T-helper 17 cell (primary cell): ENCODE data around the gene YPEL1. TPM values are rescaled to one million over a fixed set of nuclear protein-coding genes. Genes with fewer than 3 reads are reported as not detected.
"Not testable (repeated sequence)": the region's sequence is repeated elsewhere in the genome, so short reads cannot be mapped to it uniquely, and the experiment has no call there.

ENCODE experiments used
- ATAC-seq: fragments of 150-1000 bp; cut with Tn5 transposase; 2 replicates; pipeline ENCODE4 v1.10.0; 2021; ENCODE audit warnings: mild to moderate bottlenecking, moderate library complexity
- DNase-seq, 3 donors: peaks; one replicate each; pipeline versions ENCODE4 v3.0.0 to v3.0.0-alpha.2; 2020 to 2021
- H3K9me3 ChIP-seq: one replicate; pipeline ENCODE4 v1.7.0; 2013; ENCODE audit warnings: low read length, mild to moderate bottlenecking; ENCODE audit not compliant: control insufficient read depth, poor library complexity, severe bottlenecking
- H3K27ac Mint-ChIP-seq: one replicate; pipeline ENCODE4 v1.8.0; 2022; ENCODE audit warnings: mild to moderate bottlenecking, moderate library complexity, mixed read lengths
- H3K27me3 Mint-ChIP-seq: one replicate; pipeline ENCODE4 v1.8.0; 2022; ENCODE audit warnings: mixed read lengths
- H3K36me3 Mint-ChIP-seq: one replicate; pipeline ENCODE4 v1.8.0; 2022; ENCODE audit warnings: low read depth, mixed read lengths
- H3K4me1 Mint-ChIP-seq: one replicate; pipeline ENCODE4 v1.8.0; 2022; ENCODE audit warnings: mild to moderate bottlenecking, mixed read lengths
- H3K4me3 Mint-ChIP-seq: one replicate; pipeline ENCODE4 v1.8.0; 2022; ENCODE audit warnings: mild to moderate bottlenecking, moderate library complexity, mixed read lengths
- total RNA-seq, 4 donors: library from RNA in 2 of 4; stranded (reverse) in 2 of 4; gene quantifications; one replicate each; pipeline ENCODE4 v1.2.3 and lab custom pipeline; 2022 to 2026

YPEL1 gene
- total RNA-seq, 2 donors from 2014 or later, result 3.5 to 4.6 TPM

DNA sequence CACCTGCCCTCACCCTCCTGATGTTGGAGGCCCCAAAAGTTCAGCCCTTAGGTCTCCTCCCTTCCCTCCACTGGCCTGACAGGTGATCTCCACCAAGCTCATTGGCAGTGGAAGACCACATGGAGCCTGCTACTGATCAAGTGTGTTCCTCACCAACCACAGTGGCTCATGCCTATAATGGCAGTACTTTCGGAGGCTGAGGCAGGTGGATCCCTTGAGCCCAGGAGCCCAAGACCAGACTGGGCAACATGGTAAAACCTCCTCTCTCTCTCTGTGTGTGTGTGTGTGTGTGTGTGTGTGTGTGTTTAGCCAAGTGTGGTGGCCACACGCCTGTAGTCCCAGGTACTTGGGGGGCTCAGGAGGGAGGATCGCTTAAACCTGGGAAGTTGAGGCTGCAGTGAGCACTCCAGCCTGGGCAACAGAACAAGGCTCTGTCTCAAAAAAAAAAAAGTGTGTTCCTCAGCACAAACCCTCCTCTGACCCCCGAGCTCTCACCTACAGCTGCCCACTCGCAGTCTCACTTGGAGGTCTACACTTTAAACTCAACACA, 4.3 kb upstream of the YPEL1 start:
- Mint-ChIP-seq H3K4me3 (peak overlapping the region; percentile 31), H3K4me1 (peaks cover 6% of the 10 kb centered on the region), H3K36me3 (no peaks in the 10 kb centered on the region), H3K27me3 (no peaks in the 10 kb centered on the region), H3K27ac (no peak overlapping the region)
- no peaks in the 10 kb centered on the region for H3K9me3 ChIP-seq
- DNase-seq (no peak), ATAC-seq (no peak)

DNA sequence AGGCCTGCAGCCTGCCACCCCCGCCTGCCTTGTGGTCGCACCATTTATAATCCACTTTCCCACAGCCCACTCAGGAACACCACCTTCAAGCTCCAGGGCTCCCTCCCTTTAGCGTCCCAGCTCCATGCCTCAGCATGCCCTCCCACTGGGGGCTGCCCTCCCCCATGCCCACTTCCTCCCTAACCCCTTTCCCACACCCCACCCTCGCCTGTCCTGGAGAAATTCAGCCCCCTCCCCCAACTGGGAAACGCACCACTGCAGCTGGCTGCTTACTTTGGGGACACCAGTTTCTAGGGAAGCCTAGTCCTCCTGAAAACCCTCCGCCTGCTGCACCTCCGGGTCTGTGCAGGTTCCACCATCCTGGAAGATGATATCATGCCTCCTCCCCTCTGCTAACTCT, 3.4 kb upstream of the YPEL1 start:
- peaks cover 9% of the 10 kb centered on the region for H3K4me1 Mint-ChIP-seq

DNA sequence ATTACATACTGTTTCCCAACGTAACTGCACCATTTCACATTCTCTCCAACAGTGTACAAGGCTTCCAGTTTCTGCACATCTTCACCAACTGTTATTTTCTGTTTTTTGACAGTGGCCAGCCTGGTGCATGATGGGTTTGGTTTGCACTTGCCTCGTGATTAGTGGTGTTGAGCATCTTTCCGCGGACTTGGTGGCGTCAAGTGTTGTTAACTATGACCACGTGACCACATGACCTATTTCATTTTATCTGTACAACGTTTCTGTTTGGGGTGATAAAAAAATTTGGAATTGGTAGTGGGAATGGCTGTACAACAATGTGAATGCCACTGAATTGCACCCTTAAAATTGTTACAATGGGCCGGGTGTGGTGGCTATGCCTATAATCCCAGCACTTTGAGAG, 2.5 kb upstream of the YPEL1 start:
- no peak for ATAC-seq
- H3K27me3 Mint-ChIP-seq, result no peaks in the 10 kb centered on the region
- no peak overlapping the region for H3K4me3 Mint-ChIP-seq
- H3K9me3 ChIP-seq, result no peaks in the 10 kb centered on the region
- DNase-seq, result no peak
- H3K4me1 Mint-ChIP-seq, result peaks cover 11% of the 10 kb centered on the region
- H3K27ac Mint-ChIP-seq, result no peak overlapping the region
- H3K36me3 Mint-ChIP-seq, result no peaks in the 10 kb centered on the region

More for the DNA sequence above, 3.4 kb upstream of the YPEL1 start:
- Mint-ChIP-seq H3K4me3 (no peak overlapping the region), H3K27me3 (no peaks in the 10 kb centered on the region), H3K36me3 (no peaks in the 10 kb centered on the region), H3K27ac (peak overlapping the region; percentile 11)
- no peaks in the 10 kb centered on the region for H3K9me3 ChIP-seq
- DNase-seq (no peak), ATAC-seq (no peak)

DNA sequence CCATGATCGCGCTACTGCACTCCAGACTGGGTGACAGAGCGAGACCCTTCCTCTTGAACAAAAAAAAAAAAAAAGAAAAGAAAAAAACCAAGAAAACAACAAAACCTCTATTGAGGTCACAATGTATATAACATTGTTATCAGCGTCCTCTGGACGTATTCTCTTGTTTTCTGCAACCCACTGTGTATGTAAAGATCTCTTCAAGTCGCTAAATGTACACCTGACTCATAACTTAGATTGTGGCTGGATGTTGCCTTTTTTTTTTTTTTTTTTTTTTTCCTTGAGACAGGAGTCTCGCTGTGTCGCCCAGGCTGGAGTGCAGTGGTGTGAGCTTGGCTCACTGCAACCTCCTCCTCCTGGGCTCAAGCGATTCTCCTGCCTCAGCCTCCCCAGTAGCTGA, 1.4 kb upstream of the YPEL1 start:
- Mint-ChIP-seq H3K27ac (no peak overlapping the region), H3K4me3 (peak overlapping the region; percentile 2), H3K36me3 (peaks cover 2% of the 10 kb centered on the region), H3K4me1 (peaks cover 11% of the 10 kb centered on the region), H3K27me3 (no peaks in the 10 kb centered on the region)
- no peaks in the 10 kb centered on the region for H3K9me3 ChIP-seq
- DNase-seq (no peak), ATAC-seq (no peak)

DNA sequence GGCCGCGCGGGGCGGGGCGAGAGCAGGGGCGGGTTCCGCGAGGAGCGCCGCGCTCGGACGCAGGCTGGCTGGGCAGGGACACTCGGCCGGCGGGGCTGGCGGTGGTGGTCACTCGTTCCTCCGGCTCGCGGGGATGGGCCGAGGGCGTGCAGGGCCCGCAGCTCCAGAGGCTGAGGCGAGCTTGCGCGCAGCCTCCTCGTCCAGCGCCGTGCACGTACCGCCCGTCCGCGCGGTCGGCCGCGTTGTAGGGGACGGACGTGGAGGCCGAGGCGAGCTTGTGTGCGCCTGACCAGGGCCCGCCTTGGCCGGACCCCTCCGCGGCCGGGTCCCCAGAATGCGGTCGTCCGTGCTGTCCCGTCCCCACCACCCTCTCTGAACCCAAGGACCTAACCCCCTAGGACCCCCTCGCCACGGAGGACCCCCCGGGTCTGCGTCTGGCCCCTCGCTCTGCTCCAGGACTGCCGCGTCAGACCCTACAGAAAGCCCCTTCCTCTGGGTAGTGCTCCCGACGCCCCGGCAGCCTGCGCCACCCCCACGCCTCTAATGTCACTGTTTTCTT, 569 bp upstream of the YPEL1 start:
- peaks cover 2% of the 10 kb centered on the region for H3K36me3 Mint-ChIP-seq
- no peak overlapping the region for H3K27ac Mint-ChIP-seq
- DNase-seq (no peak), ATAC-seq (no peak)
- H3K4me3 Mint-ChIP-seq, result peak overlapping the region; percentile 79
- no peaks in the 10 kb centered on the region for H3K9me3 ChIP-seq
- H3K27me3 Mint-ChIP-seq, result no peaks in the 10 kb centered on the region
- H3K4me1 Mint-ChIP-seq, result peaks cover 11% of the 10 kb centered on the region

DNA sequence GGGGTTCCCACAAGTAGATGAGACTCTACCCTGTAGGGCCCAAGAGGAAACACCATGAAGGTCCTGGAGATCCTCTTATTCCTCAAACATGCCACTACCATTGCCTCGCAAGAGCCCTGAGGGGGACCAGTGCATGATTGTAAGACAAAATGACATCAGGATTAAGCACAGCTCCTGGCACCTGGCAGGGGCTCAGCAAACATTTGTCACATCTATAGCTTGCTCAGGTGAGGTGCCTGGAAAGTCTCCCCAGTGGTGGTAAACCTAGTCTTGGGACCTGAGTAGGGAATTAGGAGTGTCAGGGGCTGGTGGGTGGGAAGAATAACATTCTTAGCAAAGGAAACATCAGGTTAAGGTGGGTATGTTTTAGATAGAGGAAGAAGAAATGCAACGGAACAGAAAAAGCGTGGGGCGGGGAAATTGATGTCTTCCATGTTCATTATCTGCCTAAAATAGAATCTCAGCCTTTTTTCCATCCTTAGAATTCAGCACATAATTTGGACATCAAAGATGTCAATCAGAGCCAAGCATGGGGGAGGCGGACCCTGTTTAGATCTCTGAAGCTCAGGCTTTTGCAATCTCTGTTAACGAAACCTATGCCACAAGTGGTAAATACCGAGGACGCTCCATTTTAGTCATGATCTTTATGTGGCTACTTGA, 924 bp downstream of the YPEL1 start:
- ATAC-seq, result no peak
- H3K36me3 Mint-ChIP-seq, result peaks cover 2% of the 10 kb centered on the region
- DNase-seq, result no peak
- H3K27me3 Mint-ChIP-seq, result no peaks in the 10 kb centered on the region
- H3K9me3 ChIP-seq, result no peaks in the 10 kb centered on the region
- peaks cover 8% of the 10 kb centered on the region for H3K4me1 Mint-ChIP-seq
- peak overlapping the region; percentile 91 for H3K27ac Mint-ChIP-seq
- peak overlapping the region; percentile 93 for H3K4me3 Mint-ChIP-seq

DNA sequence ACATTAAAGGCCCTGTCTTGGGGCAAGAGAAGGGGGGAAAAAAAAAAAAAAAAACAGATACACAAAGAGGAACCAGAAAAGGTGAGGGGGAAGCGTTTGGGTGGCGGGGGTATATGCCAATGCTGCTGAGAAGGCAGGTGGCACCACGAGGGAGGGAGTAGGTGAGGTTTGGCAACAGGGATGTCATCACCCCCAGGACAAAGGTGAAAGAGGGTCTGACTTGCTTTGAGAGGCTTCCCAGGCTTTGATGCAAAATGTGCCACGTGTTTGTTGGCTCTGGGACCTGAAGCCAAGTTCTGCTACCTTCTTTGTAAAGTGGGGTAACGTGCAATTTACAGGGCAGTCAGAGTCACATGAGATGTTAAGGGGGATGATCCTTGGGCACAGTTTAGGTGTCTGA, 4.1 kb downstream of the YPEL1 start:
- DNase-seq (no peak), ATAC-seq (no peak)
- H3K27ac Mint-ChIP-seq, result no peak overlapping the region
- H3K4me1 Mint-ChIP-seq, result peaks cover 12% of the 10 kb centered on the region
- peaks cover 2% of the 10 kb centered on the region for H3K36me3 Mint-ChIP-seq
- H3K4me3 Mint-ChIP-seq, result no peak overlapping the region
- no peaks in the 10 kb centered on the region for H3K9me3 ChIP-seq
- H3K27me3 Mint-ChIP-seq, result no peaks in the 10 kb centered on the region

DNA sequence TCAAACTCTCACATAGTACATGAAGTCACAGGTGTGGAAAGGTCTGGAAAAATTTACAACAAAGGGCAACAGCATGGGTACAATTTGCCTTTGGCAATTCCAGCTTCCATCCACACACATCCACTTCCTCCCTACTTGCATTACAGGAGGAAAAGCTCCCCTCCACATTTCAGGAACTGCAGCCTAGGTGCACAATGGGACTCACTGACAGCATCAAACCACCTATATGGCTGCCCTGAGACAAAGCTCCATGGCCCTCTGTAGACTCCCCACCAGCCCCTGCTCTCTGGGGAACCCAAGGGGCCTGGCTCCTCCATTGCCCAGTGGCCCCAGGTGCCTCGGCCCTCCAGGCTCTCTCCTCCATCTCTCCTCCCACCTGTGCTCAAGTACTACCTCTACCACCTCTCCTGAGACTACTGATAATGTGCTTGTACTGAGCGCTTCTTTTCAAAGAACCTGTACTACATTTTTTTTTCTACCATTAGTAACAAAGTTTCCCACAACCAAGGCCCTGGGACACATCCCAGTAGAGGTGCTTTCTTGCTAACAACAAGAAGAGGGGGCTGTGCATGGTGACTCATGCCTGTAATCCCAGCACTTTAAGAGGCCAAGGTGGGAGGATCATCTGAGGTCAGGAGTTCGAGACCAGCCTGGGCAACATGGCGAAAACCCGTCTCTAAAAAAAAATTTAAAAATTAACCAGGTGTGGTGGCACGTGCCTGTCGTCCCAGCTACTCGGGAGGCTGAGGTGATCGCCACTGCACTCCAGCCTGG, 4.9 kb downstream of the YPEL1 start:
- ATAC-seq (no peak), DNase-seq (no peak)
- Mint-ChIP-seq H3K27ac (no peak overlapping the region), H3K36me3 (peaks cover 2% of the 10 kb centered on the region), H3K27me3 (no peaks in the 10 kb centered on the region), H3K4me1 (peaks cover 12% of the 10 kb centered on the region), H3K4me3 (no peak overlapping the region)
- H3K9me3 ChIP-seq, result no peaks in the 10 kb centered on the region

DNA sequence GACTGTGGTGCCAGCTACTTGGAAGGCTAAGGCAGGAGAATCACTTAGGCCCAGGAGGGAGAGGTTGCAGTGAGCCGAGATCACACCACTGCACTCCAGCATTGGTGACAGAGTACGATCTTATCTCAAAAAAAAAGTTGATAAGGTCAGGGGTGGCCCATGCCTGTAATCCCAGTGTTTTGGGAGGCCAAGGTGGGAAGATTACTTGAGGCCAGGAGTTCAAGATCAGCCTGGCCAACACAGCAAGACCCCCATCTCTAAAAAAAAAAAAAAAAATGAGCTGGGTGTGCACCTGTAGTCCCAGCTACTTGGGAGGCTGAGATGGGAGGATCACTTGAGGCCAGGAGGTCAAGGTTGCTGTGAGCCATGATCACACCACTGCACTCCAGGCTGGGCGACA, 6.4 kb downstream of the YPEL1 start:
- H3K4me3 Mint-ChIP-seq, H3K9me3 ChIP-seq, H3K27me3 Mint-ChIP-seq, H3K4me1 Mint-ChIP-seq, ATAC-seq, H3K36me3 Mint-ChIP-seq, DNase-seq: not testable (repeated sequence)
- H3K27ac Mint-ChIP-seq, result peak overlapping the region; percentile 65

DNA sequence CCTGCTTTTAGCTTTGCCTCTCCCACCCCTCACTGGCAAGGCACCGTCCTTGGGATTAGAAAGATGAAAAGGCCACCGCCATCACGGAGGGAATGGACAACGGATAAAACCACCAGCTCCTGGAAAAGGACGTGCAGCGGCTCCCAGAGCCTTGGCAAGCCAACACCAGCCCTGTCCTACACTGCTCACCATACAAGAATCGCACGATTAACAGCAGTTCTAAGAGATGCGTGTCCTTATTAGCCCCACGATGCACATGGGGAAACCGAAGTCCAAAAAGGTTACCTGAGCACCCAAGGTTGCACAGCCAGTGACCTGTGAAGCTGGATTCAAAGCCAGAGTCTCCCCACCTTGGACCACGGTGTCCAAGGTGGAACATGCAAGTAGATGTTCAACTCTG, 7.3 kb downstream of the YPEL1 start:
- H3K27me3 Mint-ChIP-seq, result no peaks in the 10 kb centered on the region
- H3K4me3 Mint-ChIP-seq, result no peak overlapping the region
- H3K9me3 ChIP-seq, result no peaks in the 10 kb centered on the region
- no peak for ATAC-seq
- no peak for DNase-seq
- H3K27ac Mint-ChIP-seq, result no peak overlapping the region
- peaks cover 2% of the 10 kb centered on the region for H3K36me3 Mint-ChIP-seq
- H3K4me1 Mint-ChIP-seq, result peaks cover 4% of the 10 kb centered on the region

DNA sequence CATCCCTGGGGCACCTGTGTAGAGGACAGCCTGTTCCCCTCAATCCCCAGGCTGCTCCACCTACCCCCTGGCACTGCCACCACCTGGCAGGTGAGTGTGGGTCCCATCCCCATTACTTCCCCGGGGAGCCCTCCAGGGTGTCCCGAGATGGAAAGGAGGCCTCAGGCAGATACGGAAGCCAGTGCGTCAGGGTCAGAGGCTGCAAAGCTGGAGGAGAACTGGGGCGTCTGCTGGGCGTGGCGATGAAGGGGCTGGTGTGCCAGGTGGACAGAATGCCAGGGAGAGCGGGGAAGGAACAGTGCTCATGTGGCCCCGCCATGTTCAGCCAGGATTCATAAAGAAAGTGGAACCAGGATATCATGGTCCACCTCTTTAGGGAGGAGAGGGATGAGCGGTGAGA, 7.8 kb downstream of the YPEL1 start:
- H3K4me3 Mint-ChIP-seq, result no peak overlapping the region
- no peaks in the 10 kb centered on the region for H3K9me3 ChIP-seq
- DNase-seq (no peak), ATAC-seq (no peak)
- H3K36me3 Mint-ChIP-seq, result peaks cover 2% of the 10 kb centered on the region
- H3K4me1 Mint-ChIP-seq, result peaks cover 4% of the 10 kb centered on the region
- no peaks in the 10 kb centered on the region for H3K27me3 Mint-ChIP-seq
- H3K27ac Mint-ChIP-seq, result no peak overlapping the region

DNA sequence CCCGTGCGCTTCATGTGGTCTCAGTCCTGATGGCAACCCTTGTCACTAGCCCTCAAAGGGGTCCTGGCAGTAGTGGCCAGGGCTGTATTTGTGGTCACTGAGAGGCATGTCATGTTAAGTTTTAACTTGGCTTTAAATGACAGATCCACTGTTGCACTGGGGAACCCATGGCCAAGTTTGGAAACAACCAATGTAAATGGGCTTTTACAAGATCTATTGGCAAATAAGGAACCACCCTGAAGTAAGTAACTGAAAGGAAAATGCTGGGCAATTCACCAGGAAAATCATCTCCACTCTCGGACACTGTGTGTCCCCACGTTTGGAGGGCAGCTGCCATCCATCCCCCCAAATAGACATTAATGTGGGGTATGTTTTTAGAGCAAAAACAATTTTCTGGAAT, 8.4 kb downstream of the YPEL1 start:
- no peaks in the 10 kb centered on the region for H3K9me3 ChIP-seq
- Mint-ChIP-seq H3K27ac (peak overlapping the region; percentile 57), H3K36me3 (peaks cover 2% of the 10 kb centered on the region), H3K4me3 (no peak overlapping the region), H3K27me3 (no peaks in the 10 kb centered on the region), H3K4me1 (peaks cover 4% of the 10 kb centered on the region)
- DNase-seq (no peak), ATAC-seq (no peak)

DNA sequence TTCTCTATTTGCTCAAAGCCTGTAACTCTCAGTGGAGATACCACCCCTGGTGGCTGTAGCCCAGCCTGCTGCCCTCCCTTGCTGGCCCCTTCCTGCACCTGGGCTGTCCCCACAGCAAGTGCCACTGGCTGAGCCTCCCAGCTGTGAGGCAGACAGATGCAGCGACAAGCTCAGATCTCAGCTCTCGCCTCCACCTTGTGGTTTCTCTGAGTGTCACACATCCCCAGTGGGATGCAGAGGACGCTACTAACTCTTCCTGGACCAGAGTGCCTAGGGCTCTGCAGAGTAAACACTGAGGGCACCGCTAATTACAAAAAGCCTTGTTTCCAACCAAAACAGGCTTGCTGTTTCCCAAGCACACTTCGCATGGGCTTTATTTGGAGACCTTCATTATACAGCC, 8.9 kb downstream of the YPEL1 start:
- Mint-ChIP-seq H3K4me3 (no peak overlapping the region), H3K27me3 (no peaks in the 10 kb centered on the region), H3K27ac (peak overlapping the region; percentile 57), H3K4me1 (peaks cover 4% of the 10 kb centered on the region), H3K36me3 (no peaks in the 10 kb centered on the region)
- H3K9me3 ChIP-seq, result no peaks in the 10 kb centered on the region
- peak; percentile 68 for ATAC-seq
- DNase-seq, result no peak
